GM21515 (cell line): ENCODE results near the gene TMEM132D.
"Not testable (repeated sequence)": the region's sequence is repeated elsewhere in the genome, so short reads cannot be mapped to it uniquely, and the experiment has no call there.

Experiments used
- ATAC-seq: cut with Tn5 transposase; IDR thresholded peaks from one replicate; pipeline ENCODE4 v1.9.1; 2021; ENCODE audit not compliant: unreplicated experiment

TMEM132D gene

DNA sequence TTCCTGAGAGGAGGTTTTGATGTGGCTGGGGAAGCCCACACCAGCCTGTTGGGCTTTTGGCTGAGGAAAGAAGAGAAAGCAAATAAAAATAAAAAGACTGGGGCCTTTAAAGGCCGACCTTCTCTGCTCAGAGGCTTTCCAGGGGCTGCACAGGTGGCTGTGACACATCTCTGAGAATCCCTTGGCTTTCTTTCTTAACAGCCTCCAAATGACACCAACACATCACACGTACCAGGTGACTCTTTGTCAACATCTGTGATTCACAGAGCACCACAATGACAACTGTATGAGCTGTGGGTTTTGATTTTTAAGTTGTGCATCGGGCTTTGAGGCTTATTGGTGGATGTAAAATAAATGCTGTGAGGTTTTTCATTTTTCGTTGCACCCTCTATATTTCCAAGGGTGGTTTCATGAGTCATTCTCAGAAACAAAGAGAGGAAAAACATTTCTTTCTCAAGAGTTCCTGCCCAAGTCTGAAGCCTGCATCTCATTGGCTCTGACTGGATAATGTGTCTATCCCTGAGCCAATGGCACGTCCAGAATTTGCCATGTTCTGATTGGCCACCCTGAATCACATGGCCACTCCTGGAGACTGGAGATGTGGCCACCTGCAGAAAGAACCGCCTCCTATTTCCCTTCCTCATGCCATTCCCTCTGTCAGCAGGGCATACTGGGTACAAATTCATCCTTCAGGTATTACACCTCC is 701.6 kb downstream of the TMEM132D start:
- ATAC-seq: no peak

GRCh38 chr12:129201029-129201428 is 702.8 kb downstream of the TMEM132D start:
- no peak for ATAC-seq

- ATAC-seq: no peak
Observed at GRCh38 chr12:129200576-129200975, 703.2 kb downstream of the TMEM132D start.

- ATAC-seq: no peak
Observed at GRCh38 chr12:129196927-129197326, 706.9 kb downstream of the TMEM132D start.

DNA sequence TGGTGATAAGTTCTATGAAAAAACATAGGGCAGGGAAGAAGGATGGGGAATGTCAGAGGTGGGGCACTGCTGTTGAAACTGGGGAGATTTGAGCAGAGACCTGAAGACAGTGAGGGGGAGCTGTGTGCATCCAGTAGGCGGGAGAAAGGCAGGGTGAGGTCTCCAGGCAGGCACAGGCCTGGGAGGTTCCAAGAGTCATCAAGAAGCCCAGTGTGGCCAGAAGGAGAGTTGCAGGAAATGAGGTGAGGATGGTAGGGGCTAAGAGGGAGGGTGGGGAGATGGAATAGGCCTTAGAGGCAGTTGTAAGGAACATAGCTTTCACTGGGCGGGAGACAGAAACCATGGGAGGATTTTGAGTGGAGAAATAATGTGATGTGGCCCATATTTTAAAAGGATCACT is 708.7 kb downstream of the TMEM132D start:
- ATAC-seq: no peak

DNA sequence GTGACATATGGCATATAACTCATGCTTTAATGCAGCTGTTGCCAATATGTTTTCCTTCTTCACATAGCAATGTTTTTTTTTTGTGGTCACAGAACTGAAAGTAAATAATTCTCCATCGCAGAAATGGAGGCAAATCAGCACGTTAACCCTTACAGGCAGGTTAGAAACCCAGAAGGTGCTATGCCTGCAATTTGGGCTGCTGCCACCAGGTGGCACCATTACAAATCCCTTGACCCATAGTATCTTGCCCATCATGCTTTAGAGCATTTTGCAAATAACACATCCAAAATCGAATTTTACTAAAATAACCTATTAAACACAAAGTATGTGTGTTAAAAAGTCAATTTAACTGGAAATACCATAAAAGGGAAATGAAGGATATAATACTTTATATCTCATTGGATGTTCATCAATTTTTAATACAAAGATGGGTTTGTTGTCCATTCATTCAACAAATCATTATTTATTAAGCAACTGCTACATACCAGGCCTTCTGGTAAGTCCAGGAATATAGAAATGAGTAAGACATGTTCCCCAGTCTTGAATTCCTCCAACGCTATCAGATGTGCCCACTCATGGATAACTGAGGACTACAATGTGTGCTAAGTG is 710.5 kb downstream of the TMEM132D start:
- ATAC-seq: no peak

GRCh38 chr12:129190827-129191226 is 713.0 kb downstream of the TMEM132D start:
- ATAC-seq: no peak

- ATAC-seq: not testable (repeated sequence)
Observed at GRCh38 chr12:129189879-129190278, 713.9 kb downstream of the TMEM132D start.

DNA sequence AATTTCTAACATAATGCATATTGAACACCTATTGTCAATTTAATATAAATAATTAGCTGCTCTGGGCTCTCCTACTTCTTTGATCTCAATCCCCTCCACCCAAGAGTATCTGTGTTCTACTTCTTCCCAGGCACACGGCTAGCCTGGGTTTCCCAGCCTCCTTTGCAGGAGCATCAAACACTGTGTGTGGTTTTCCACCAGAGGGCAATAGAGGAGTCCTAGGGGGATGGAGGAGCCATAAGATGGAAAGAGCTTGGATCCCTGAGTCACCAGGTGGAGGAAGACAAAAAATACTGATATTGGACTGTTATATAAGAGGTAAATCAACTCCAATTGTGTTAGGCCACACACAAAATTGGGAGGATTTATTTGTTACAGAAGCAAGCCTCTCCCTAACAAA is 716.9 kb downstream of the TMEM132D start:
- ATAC-seq: no peak

- ATAC-seq: no peak
Observed at GRCh38 chr12:129185855-129186254, 718.0 kb downstream of the TMEM132D start.

GRCh38 chr12:129184127-129184928 is 719.5 kb downstream of the TMEM132D start:
- ATAC-seq: no peak

DNA sequence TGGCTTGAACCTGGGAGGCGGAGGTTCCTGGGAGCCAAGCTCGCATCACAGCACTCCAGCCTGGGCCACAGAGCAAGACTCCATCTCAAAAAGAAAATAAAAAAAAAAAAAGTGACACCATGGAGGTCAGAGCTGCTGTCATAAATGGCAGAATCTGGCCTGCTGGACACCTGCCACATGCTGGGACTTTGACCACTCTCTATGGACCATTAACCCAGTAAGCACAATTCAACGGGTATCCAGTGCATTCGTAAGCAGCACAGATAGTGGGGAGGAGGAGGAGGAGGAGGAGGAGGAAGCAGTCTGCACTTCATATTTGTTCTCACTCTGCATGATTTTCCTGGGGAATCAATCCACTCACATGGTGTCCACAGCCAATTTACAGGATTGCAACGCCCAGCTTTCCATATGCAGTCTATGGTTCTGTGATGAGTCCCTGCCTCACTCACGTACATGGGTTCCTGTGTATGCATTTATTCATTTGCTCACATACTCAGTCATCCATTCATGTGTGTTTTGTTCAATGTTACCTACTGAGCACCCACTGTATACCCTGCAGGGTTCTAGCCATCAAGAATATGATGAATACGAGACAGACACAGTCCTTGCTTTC is 723.8 kb downstream of the TMEM132D start:
- no peak for ATAC-seq

- ATAC-seq: no peak
Observed at GRCh38 chr12:129169928-129170327, 733.9 kb downstream of the TMEM132D start.

DNA sequence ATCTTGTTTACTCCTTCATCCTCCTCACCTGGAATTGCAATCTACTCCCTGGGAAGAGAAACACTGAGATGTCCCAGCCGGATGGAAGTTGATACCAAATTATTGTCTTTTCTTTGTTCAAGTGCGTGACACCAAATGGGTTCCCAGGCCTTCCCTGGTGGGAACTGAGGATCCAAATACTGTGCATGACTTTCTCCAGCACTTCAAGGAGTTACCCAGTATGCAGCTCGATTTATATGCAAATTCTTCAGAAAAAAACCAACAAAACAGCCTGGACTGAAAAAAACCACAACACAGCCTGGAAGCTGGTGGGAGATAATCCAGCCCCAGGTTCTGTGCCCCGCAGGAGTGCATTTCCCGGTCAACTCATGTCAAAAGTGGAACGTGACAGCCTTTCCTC is 740.0 kb downstream of the TMEM132D start:
- ATAC-seq: no peak

DNA sequence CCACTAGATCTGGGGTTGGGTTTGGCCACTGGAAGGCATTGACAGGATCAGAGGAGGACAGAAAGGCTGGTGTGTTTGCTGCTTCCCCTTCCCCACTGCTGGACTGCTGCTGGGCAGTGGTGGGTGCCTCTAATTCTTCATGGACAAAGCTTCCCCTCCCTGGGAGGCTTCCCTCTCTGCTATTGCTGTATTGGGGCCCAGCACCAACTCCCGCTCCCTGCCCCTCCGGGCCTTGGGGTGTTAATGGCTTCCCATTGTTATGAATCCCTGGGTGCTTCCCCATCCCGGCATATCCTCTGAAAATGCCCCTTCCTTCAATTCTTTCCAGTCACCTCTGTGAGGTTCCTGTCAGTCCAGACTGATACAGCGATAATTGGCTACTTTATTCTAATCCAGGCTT is 740.4 kb downstream of the TMEM132D start:
- no peak for ATAC-seq

- no peak for ATAC-seq
Observed at GRCh38 chr12:129162805-129163204, 741.0 kb downstream of the TMEM132D start.

GRCh38 chr12:129161511-129161910 is 742.3 kb downstream of the TMEM132D start:
- no peak for ATAC-seq

DNA sequence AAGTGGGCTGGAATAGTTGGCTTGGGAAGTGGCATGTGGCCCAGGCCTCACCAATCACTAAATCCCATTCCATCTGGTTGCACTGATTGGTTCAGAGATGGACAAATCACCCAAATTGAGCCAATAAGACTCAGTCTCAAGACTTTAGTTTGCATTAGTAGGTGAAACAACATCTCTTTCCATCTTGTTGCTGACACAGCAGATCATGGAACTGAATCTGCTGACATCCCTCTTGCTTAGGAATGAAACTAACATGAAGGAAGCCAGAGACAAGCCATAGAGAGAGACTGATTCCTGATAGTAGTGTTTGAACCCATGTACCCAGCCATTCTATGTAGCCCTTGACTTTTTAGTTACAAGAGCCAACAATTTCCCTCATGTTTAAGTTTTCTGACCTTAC is 743.5 kb downstream of the TMEM132D start:
- no peak for ATAC-seq

DNA sequence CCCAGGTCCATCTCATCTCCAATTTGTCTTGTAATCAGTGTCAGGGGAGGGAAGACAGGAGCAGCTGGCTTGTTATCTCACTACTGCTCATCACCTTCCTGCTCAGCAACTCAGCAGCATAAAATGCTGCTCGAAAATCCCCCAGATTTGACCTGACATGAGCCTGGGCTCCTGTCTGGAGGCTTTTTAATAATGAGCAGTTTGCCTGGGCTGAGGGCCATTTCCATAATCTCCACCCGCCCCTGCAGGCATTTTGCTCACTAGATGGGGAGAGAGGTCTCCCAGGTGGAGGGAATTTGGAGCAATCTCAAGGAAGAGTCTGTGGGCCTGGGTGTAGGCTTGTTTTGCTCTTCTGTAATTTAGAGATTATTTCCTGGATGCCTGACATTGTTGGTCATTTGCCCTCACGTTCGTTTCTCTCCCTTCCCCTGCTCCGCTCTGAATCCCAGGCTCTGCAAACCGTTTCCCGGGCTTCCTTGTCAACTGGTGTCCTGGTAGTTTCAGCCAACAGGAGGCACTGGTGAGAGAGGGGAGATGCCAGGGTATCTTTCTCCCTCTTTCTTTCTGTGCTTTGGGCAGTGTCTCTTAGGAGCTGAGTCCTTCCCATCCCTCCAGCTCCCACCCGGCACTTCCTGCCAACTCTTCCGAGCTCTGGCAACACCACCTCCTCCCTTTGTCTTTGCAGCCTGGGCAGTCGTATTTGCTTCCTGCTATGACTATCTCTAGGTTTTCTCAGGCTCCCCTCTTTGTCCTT is 751.3 kb downstream of the TMEM132D start:
- ATAC-seq: no peak

GRCh38 chr12:129150721-129151120 is 753.1 kb downstream of the TMEM132D start:
- no peak for ATAC-seq

GRCh38 chr12:129145381-129145780 is 758.4 kb downstream of the TMEM132D start:
- no peak for ATAC-seq
